Mucosa of rectum (tissue), 2 donors: ENCODE measurements around the gene SPIRE1.
A peak's percentile ranks its signal among the peaks of the same experiment; 100 is the strongest.
"Not testable (repeated sequence)": the region's sequence is repeated elsewhere in the genome, so short reads cannot be mapped to it uniquely, and the experiment has no call there.

ENCODE experiments used
- H3K27ac ChIP-seq, 2 donors: one replicate each; pipeline ENCODE4 v1.7.0; 2013; ENCODE audit warnings: inconsistent platforms in 2 of 2, low read depth in 2 of 2, low read length in 2 of 2
- H3K27me3 ChIP-seq, 2 donors: one replicate each; pipeline ENCODE4 v1.7.0; 2013; ENCODE audit warnings: low read length in 2 of 2; ENCODE audit not compliant: control insufficient read depth in 2 of 2, insufficient read depth in 2 of 2
- H3K36me3 ChIP-seq, 2 donors: one replicate each; pipeline ENCODE4 v1.7.0; 2013; ENCODE audit warnings: low read length in 2 of 2; ENCODE audit not compliant: control insufficient read depth in 2 of 2, insufficient read depth in 2 of 2
- H3K4me1 ChIP-seq, 2 donors: one replicate each; pipeline ENCODE4 v1.7.0; 2013; ENCODE audit warnings: low read length in 2 of 2, mild to moderate bottlenecking in 1 of 2; ENCODE audit not compliant: control insufficient read depth in 2 of 2, insufficient read depth in 2 of 2
- H3K4me3 ChIP-seq, 2 donors: one replicate each; pipeline ENCODE4 v1.7.0; 2013; ENCODE audit warnings: low read length in 2 of 2
- H3K9ac ChIP-seq, 2 donors: one replicate each; pipeline ENCODE4 v1.7.0; 2013; ENCODE audit warnings: low read length in 2 of 2, low read depth in 1 of 2, mild to moderate bottlenecking in 1 of 2
- H3K9me3 ChIP-seq, 2 donors: one replicate each; pipeline ENCODE4 v1.7.0; 2013; ENCODE audit warnings: low read length in 2 of 2; ENCODE audit not compliant: control insufficient read depth in 2 of 2
- donor health status: healthy.
- donor health status: Normal muscosa, but diverticular disease.

The SPIRE1 gene

DNA sequence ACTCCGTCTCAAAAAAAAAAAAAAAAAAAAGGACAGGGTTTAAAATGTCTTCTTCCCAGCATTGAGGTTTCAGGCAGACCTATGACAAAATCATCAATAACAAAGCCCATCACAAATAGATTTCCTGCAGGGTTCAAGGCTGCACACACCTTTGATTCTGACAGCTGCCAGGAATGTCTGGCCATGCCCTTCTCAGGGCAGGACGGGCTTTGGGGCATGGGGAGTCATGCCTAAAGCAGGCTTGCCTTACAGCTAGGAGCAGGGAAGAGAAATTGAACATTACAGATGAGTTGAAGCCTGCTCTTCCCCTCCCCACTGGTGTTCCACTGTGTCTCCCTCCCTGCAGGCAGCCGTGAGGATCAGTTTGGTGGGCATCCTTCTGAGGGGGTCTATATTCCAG is 246.5 kb downstream of the SPIRE1 start:
- Histone ChIP-seq H3K36me3 (no peaks in the 10 kb centered on the region), H3K27me3 (no peaks in the 10 kb centered on the region), H3K9ac (no peak overlapping the region), H3K9me3 (no peaks in the 10 kb centered on the region), H3K4me1 (peaks cover 12% of the 10 kb centered on the region in 2 donors), H3K4me3 (no peak overlapping the region), H3K27ac (no peak overlapping the region)

DNA sequence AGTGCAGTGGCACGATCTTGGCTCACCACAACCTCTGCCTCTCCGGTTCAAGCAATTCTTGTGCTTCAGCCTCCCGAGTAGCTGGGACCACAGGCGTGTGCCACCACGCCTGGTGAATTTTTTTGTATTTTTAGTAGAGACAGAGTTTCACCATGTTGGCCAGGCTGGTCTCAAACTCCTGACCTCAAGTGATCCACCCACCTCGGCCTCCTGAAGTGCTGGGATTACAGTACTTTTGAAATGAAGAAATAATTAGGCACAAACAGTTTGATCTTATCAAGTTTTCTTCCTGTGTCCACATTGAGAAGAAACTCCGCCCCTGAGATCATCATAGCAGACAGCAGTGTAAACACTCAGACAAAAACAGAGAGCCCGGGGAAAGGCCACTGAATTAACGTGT is 247.2 kb downstream of the SPIRE1 start:
- H3K36me3 ChIP-seq, H3K27me3 ChIP-seq, H3K4me3 ChIP-seq, H3K9me3 ChIP-seq, H3K27ac ChIP-seq, H3K9ac ChIP-seq: not testable (repeated sequence)
- H3K4me1 ChIP-seq, result peaks cover 16 to 19% of the 10 kb centered on the region in 2 donors

DNA sequence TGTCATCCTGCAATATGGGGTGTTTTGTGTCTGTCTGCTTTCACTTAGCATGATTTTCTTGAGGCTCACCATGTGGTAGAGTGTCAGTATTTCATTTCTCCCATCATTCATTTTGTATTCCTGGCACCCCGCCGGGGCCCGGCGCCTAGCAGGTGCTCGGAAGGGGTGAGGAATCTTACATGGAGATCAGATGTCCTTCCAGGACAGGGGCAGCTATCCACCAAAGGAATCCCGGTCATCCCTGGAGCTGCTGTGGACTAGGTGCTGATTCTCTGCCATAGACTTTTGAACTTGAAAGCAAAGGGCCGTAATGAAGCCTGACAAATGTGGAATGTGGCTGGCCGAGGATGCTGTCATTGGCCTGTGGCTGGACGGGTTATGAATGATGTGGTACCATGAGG is 247.8 kb downstream of the SPIRE1 start:
- no peak overlapping the region for H3K4me3 ChIP-seq
- peaks cover 16 to 20% of the 10 kb centered on the region in 2 donors for H3K4me1 ChIP-seq
- no peak overlapping the region for H3K9ac ChIP-seq
- no peaks in the 10 kb centered on the region for H3K27me3 ChIP-seq
- no peak overlapping the region for H3K27ac ChIP-seq
- no peaks in the 10 kb centered on the region for H3K9me3 ChIP-seq
- H3K36me3 ChIP-seq, result no peaks in the 10 kb centered on the region

DNA sequence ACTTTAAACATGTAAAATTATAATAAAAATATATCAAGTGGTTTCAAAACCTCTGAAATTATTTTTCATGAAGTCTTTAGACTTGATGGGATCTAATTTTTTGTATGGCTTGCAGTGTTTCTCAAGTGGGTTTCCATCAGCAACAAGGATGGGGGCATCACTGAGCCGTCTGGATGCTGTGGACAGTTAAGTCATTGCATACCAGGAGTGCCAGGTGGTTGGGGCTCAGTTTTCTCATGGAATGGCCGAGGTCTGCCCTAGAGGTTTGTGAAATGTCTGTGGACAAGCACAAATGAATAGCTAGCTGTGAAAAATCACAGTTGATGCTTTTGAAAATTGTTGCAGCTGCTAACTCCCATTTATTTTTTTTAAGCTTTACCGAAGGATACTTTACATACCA is 248.4 kb downstream of the SPIRE1 start:
- H3K4me3 ChIP-seq, result no peak overlapping the region
- H3K36me3 ChIP-seq, result no peaks in the 10 kb centered on the region
- no peak overlapping the region for H3K27ac ChIP-seq
- H3K4me1 ChIP-seq, result peaks cover 16 to 20% of the 10 kb centered on the region in 2 donors
- H3K9me3 ChIP-seq, result no peaks in the 10 kb centered on the region
- H3K9ac ChIP-seq, result no peak overlapping the region
- peaks cover 0 to 4% of the 10 kb centered on the region in 2 donors for H3K27me3 ChIP-seq

DNA sequence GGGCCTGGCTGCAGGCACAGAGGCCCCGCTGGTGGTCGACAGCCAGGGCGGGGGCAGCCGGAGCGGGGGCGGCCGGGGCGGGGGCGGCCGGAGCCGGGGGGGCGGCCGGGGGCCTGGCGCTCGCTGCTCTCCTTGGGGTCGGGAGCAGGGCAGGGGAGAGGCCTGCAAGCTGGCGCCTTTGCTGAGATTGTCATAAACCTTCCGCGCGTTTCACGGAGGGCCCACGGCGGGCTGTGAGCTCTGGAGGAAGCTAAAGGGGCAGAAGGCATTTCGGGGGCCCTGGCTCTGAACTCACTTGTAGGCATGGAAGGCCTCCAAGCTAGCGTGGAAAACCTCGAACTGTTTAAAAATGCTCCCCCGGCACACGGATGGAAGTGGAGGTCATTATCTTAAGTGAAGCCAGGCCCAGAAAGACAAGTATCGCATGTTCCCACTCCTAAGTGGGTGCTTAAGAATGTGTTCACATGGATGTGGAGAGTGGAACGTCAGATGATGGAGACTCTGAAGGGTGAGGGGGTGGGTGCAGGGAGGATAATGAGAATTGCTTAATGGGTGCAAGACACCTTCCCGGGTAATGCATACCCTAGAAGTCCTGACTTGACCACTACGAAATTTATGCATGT is 249.5 kb downstream of the SPIRE1 start:
- Histone ChIP-seq H3K4me3 (peak overlapping the region; percentile 49 to 79), H3K27ac (peak overlapping the region; percentile 63 to 72), H3K36me3 (no peaks in the 10 kb centered on the region), H3K9ac (peak overlapping the region; percentile 47 to 67), H3K4me1 (peaks cover 16 to 20% of the 10 kb centered on the region in 2 donors), H3K27me3 (peaks cover 0 to 4% of the 10 kb centered on the region in 2 donors), H3K9me3 (no peaks in the 10 kb centered on the region)

DNA sequence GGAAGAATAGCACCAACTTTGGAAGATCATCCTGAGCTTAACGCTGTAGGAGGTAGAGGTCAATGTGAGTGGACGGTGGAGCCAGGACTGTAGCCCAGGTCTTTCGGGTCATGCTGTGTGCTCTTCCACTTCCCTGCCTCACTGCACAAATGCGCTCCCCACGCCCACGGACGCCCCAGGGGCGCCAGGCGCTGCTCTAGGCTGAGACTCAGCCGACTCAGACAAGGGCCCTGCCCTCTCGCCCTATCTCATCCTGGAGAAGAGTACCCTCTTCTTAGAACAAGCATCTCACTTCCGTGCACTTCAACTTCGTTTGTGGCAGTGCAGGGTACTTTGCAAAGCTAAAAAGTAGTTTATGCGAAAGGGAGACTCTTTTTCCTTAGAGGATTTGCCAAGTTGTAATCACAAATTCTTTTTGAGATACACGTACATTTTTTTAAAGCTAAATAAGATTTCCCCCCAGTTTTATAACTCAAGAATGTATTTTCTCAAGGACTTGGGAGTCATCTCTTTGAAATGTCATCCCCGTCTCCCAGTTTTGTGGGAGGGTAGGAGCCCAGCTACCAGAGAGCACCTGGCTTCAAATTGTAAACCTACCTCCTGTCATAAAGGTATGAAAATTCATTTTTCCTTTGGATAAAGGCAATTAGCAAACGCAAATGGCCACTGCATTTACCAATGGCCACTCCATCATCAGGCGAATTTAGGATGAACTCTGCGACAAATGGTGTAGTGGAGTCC is 251.4 kb downstream of the SPIRE1 start:
- Histone ChIP-seq H3K27ac (no peak overlapping the region), H3K27me3 (peaks cover 0 to 4% of the 10 kb centered on the region in 2 donors), H3K9ac (no peak overlapping the region), H3K4me1 (peaks cover 16 to 20% of the 10 kb centered on the region in 2 donors), H3K36me3 (no peaks in the 10 kb centered on the region), H3K4me3 (peak overlapping the region in 1 of 2 donors; percentile 10), H3K9me3 (no peaks in the 10 kb centered on the region)

DNA sequence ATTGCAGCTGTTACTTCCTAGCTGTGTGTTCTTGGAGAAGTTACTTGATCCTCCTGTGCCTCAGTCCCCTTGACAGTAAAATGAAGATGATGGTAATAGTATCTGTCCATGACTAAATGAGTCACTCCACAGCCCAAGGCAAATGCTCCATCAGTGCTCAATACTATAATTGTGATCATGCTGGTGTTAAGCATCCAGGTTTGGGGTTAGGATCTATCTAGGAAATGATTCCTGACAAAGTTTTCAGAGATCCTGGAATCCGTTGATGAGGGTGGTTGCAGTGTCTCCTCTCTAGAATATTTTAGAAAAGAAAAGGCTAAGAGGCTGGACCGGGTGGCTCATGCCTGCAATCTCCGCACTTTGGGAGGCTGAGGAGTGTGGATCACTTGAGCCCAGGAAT is 252.8 kb downstream of the SPIRE1 start:
- no peak overlapping the region for H3K27ac ChIP-seq
- no peaks in the 10 kb centered on the region for H3K9me3 ChIP-seq
- no peak overlapping the region for H3K4me3 ChIP-seq
- H3K27me3 ChIP-seq, result peaks cover 0 to 4% of the 10 kb centered on the region in 2 donors
- H3K36me3 ChIP-seq, result no peaks in the 10 kb centered on the region
- H3K9ac ChIP-seq, result no peak overlapping the region
- H3K4me1 ChIP-seq, result peaks cover 16 to 20% of the 10 kb centered on the region in 2 donors

DNA sequence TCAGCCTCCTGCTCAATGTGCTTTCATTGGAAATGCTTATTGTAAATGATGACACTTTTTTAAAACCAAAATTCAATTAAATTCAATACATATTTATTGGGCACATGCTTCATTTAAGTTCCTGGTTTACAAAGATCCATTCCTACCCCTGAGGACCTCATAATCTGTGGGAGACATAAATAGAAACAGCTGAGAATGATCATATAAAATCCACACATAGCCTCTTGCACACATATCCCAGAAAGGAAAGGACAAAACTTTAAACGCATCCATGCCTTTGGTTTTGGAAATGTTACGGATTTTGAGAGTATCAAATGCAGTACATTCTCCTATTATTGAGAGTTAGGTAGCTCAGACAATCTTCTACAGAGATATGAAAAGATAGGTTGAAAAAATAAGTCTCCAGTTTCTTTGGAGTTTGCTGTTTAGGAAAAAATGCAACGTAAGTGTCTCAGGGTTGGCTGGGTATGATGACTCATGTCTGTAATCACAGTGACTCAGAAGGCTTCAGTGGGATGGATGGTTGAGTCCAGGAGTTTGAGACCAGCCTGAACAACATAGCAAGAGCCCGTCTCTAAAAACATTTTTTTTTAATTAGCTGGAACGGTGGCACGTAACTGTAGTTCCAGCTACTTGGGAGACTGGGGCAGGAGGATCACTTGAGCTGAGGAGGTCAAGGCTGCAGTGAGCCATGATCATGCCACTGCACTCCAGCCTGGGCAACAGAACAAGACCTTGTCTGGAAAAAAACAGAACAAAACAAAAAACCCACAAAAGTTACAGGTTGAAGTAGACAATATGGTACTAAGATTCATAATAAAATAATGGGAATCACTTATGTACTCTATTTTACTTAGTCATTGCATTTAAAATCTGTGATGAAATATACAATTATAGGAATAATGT is 254.1 kb downstream of the SPIRE1 start:
- Histone ChIP-seq H3K9me3 (no peaks in the 10 kb centered on the region), H3K4me3 (no peak overlapping the region), H3K27ac (no peak overlapping the region), H3K4me1 (peaks cover 16 to 20% of the 10 kb centered on the region in 2 donors), H3K9ac (no peak overlapping the region), H3K27me3 (peaks cover 0 to 4% of the 10 kb centered on the region in 2 donors), H3K36me3 (no peaks in the 10 kb centered on the region)

DNA sequence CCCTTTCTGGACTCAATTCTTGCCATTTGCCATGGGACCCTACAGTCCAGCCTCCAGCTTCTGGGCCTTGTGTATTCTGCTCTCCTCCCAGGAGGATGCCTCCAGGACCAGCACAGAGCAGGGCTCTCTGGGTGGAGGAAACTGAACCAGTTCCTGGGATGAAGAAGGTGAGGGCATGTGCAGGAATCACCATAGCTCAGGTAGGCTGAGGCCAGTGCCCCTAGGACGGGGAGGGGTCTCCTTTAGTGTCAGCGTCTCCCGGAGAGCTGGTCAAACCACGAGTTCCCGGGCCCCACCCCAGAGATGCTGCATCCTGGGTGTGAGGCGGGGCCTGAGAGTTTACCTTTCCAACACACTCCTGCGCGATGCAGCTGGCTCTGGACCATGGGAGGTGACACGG is 256.0 kb downstream of the SPIRE1 start:
- Histone ChIP-seq H3K4me3 (no peak overlapping the region), H3K27me3 (peaks cover 0 to 4% of the 10 kb centered on the region in 2 donors), H3K27ac (no peak overlapping the region), H3K9ac (peak overlapping the region in 1 of 2 donors; percentile 3), H3K9me3 (no peaks in the 10 kb centered on the region), H3K4me1 (peaks cover 8 to 10% of the 10 kb centered on the region in 2 donors), H3K36me3 (no peaks in the 10 kb centered on the region)

DNA sequence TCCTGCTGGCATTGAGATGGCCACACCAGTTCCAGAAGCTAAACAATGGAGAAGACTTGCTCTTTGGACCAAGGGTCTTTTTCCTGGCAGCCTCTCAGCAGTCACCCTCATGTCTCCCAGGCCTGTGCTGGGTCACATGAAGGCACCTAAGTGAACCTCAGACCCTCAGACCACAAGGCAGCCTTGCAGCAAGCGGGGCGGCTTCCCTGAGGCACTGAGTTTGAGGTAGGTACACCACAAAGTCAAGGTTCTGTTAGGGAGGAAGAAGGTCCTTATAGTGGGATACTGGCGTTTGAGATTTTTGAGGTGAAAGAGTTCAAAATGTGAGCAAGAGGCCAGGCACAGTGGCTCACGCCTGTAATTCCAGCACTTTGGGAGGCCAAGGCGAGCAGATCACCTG is 258.7 kb downstream of the SPIRE1 start:
- no peak overlapping the region for H3K27ac ChIP-seq
- no peaks in the 10 kb centered on the region for H3K36me3 ChIP-seq
- no peaks in the 10 kb centered on the region for H3K9me3 ChIP-seq
- H3K4me1 ChIP-seq, result peaks cover 4 to 5% of the 10 kb centered on the region in 2 donors
- no peak overlapping the region for H3K4me3 ChIP-seq
- no peaks in the 10 kb centered on the region for H3K27me3 ChIP-seq
- H3K9ac ChIP-seq, result no peak overlapping the region
